Endodermal cell (in vitro differentiated cells): ENCODE measurements around the gene PPP2R5E. TPM values are rescaled to one million over a fixed set of nuclear protein-coding genes. Genes with fewer than 3 reads are reported as not detected.
A peak's percentile ranks its signal among the peaks of the same experiment; 100 is the strongest.

ENCODE experiments used
- DNase-seq: peaks from one replicate; pipeline ENCODE4 v3.0.0-alpha.2; 2017
- H3K27ac ChIP-seq: 2 replicates; pipeline ENCODE4 v1.5.1; 2013; ENCODE audit warnings: mild to moderate bottlenecking, low read depth, low read length, moderate library complexity
- H3K27me3 ChIP-seq: 2 replicates; pipeline ENCODE4 v1.6.1; 2013; ENCODE audit warnings: mild to moderate bottlenecking, low read length, moderate library complexity; ENCODE audit not compliant: insufficient read depth, control insufficient read depth, poor library complexity, severe bottlenecking
- H3K36me3 ChIP-seq: 2 replicates; pipeline ENCODE4 v1.7.0; 2013; ENCODE audit warnings: mild to moderate bottlenecking, low read length, moderate library complexity; ENCODE audit not compliant: control insufficient read depth, insufficient read depth
- H3K4me1 ChIP-seq: one replicate; pipeline ENCODE4 v1.7.0; 2013; ENCODE audit warnings: low read length; ENCODE audit not compliant: control insufficient read depth, insufficient read depth
- H3K4me3 ChIP-seq: 2 replicates; pipeline ENCODE4 v1.5.1; 2013; ENCODE audit warnings: mild to moderate bottlenecking, low read length, moderate library complexity
- H3K9ac ChIP-seq: 2 replicates; pipeline ENCODE4 v1.6.1; 2013; ENCODE audit warnings: mild to moderate bottlenecking, low read length, moderate library complexity; ENCODE audit not compliant: poor library complexity, severe bottlenecking; ENCODE audit errors: extremely low read depth
- H3K9me3 ChIP-seq: 2 replicates; pipeline ENCODE4 v1.6.1; 2013; ENCODE audit warnings: mild to moderate bottlenecking, low read length, moderate library complexity; ENCODE audit not compliant: control insufficient read depth
- H3K27ac Mint-ChIP-seq: 2 replicates; pipeline ENCODE4 v1.8.0; 2020; ENCODE audit warnings: mixed read lengths
- H3K27me3 Mint-ChIP-seq: 2 replicates; pipeline ENCODE4 v1.8.0; 2021; ENCODE audit warnings: mild to moderate bottlenecking, mixed read lengths; ENCODE audit not compliant: insufficient read depth
- H3K36me3 Mint-ChIP-seq: 2 replicates; pipeline ENCODE4 v1.8.0; 2020; ENCODE audit warnings: low read depth, mixed read lengths
- H3K4me1 Mint-ChIP-seq: 2 replicates; pipeline ENCODE4 v1.8.0; 2020; ENCODE audit warnings: mixed read lengths
- H3K4me3 Mint-ChIP-seq: 2 replicates; pipeline ENCODE4 v1.8.0; 2020; ENCODE audit warnings: mild to moderate bottlenecking, moderate library complexity, mixed read lengths
- H3K9me3 Mint-ChIP-seq: 2 replicates; pipeline ENCODE4 v1.8.0; 2020; ENCODE audit warnings: mild to moderate bottlenecking, mixed read lengths
- WGBS, 2 experiments: methylation state at CpG; one replicate each; pipeline versions ENCODE4 v1.1.5 to v1.1.7; 2013; ENCODE audit warnings: missing lambda C conversion rate in 2 of 2, mixed read lengths in 1 of 2; ENCODE audit not compliant: insufficient coverage in 1 of 2, insufficient read length in 1 of 2; 5-methylcytosine and 5-hydroxymethylcytosine counted together
- total RNA-seq, 2 donors: library from RNA; stranded (reverse); fragmentation: NEBNext Ultra II Directional in 1 of 2; extraction: Animal tissue kit (Norgen Biotek cat#: 25700) in 1 of 2; gene quantifications; 2 replicates in 1 of 2; 3 replicates in 1 of 2; pipeline ENCODE4 v1.2.1, GENCODE V29; 2021
- TF ChIP-seq, protein P1 (sequence below): fragments of 200-600 bp; sonication (generic); conservative IDR thresholded peaks from 2 replicates; pipeline ENCODE4 v1.5.0; 2021; ENCODE audit warnings: antibody characterized with exemption, mild to moderate bottlenecking

PPP2R5E gene
- total RNA-seq, 2 donors from 2014 or later: 61.1 to 63.8 TPM

GRCh38 chr14:63405715-63406114, 137.5 kb downstream of the PPP2R5E start:
- H3K4me1 Mint-ChIP-seq: peaks cover 2% of the 10 kb centered on the region
- Histone ChIP-seq H3K9ac (no peak overlapping the region), H3K4me1 (no peaks in the 10 kb centered on the region), H3K27me3 (no peaks in the 10 kb centered on the region), H3K36me3 (peaks cover 32% of the 10 kb centered on the region), H3K9me3 (no peaks in the 10 kb centered on the region), H3K27ac (no peak overlapping the region), H3K4me3 (no peak overlapping the region)
- TF ChIP-seq, protein P1, sequence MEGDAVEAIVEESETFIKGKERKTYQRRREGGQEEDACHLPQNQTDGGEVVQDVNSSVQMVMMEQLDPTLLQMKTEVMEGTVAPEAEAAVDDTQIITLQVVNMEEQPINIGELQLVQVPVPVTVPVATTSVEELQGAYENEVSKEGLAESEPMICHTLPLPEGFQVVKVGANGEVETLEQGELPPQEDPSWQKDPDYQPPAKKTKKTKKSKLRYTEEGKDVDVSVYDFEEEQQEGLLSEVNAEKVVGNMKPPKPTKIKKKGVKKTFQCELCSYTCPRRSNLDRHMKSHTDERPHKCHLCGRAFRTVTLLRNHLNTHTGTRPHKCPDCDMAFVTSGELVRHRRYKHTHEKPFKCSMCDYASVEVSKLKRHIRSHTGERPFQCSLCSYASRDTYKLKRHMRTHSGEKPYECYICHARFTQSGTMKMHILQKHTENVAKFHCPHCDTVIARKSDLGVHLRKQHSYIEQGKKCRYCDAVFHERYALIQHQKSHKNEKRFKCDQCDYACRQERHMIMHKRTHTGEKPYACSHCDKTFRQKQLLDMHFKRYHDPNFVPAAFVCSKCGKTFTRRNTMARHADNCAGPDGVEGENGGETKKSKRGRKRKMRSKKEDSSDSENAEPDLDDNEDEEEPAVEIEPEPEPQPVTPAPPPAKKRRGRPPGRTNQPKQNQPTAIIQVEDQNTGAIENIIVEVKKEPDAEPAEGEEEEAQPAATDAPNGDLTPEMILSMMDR: no peak
- H3K4me3 Mint-ChIP-seq: no peak overlapping the region
- no peaks in the 10 kb centered on the region for H3K27me3 Mint-ChIP-seq
- no peak overlapping the region for H3K27ac Mint-ChIP-seq
- H3K36me3 Mint-ChIP-seq: peaks cover 14% of the 10 kb centered on the region
- H3K9me3 Mint-ChIP-seq: no peaks in the 10 kb centered on the region
- DNase-seq: no peak

DNA sequence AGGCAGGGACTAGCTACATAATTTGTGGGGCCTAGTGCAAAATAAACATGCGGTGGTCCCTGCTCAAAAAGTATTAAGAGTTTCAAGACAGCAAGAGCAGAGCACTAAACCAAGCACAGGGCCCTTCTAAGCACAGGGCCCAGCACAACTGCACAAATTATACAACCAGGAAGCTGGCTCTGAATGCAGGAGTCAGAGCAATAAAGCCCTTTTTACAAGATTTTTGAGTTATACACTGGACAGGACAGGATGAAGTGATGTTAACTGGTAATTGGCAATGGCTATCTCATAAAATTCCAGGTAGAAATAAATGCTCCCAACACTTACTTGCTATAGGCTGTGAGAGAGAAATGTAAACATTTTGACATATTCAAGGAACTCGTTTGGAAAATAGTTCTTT, 138.3 kb downstream of the PPP2R5E start:
- WGBS, 2 experiments: 87 to 92% methylated on average over 2 of the region's 2 CpGs
- Histone ChIP-seq H3K4me1 (no peaks in the 10 kb centered on the region), H3K27me3 (no peaks in the 10 kb centered on the region), H3K9me3 (no peaks in the 10 kb centered on the region), H3K4me3 (no peak overlapping the region), H3K9ac (no peak overlapping the region), H3K27ac (no peak overlapping the region), H3K36me3 (peaks cover 31% of the 10 kb centered on the region)
- no peaks in the 10 kb centered on the region for H3K9me3 Mint-ChIP-seq
- H3K4me1 Mint-ChIP-seq: peaks cover 2% of the 10 kb centered on the region
- TF ChIP-seq, protein P1: no peak
- H3K36me3 Mint-ChIP-seq: peaks cover 16% of the 10 kb centered on the region
- no peaks in the 10 kb centered on the region for H3K27me3 Mint-ChIP-seq
- H3K4me3 Mint-ChIP-seq: no peak overlapping the region
- peak overlapping the region; percentile 11 for H3K27ac Mint-ChIP-seq
- DNase-seq: no peak

DNA sequence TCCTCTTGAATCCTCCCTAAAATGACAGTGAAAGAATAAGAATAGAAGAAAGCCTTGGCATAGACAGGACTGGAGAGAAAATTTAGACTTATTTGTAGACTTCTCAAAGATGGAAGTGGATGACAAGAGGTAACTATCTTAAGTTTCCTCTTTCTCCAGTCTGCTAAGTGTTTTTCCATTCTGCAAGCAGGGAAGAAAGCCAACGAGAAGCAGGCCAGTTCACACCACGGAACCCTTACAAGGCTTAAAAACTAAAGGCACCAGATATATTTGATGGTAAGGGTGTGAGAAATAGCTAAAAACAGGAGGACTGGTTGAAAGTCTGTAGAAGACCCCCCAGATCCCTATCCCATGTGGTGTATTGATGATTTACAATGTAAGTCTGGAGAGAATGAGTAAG, 141.5 kb downstream of the PPP2R5E start:
- Histone ChIP-seq H3K4me1 (no peaks in the 10 kb centered on the region), H3K9ac (no peak overlapping the region), H3K27me3 (no peaks in the 10 kb centered on the region), H3K27ac (no peak overlapping the region), H3K36me3 (peaks cover 26% of the 10 kb centered on the region), H3K9me3 (peaks cover 12% of the 10 kb centered on the region), H3K4me3 (no peak overlapping the region)
- peaks cover 29% of the 10 kb centered on the region for H3K36me3 Mint-ChIP-seq
- H3K9me3 Mint-ChIP-seq: peaks cover 11% of the 10 kb centered on the region
- H3K4me3 Mint-ChIP-seq: no peak overlapping the region
- H3K27me3 Mint-ChIP-seq: no peaks in the 10 kb centered on the region
- H3K4me1 Mint-ChIP-seq: peaks cover 6% of the 10 kb centered on the region
- no peak for DNase-seq
- H3K27ac Mint-ChIP-seq: no peak overlapping the region
- 97 to 100% methylated on average over 2 of the region's 2 CpGs for WGBS, 2 experiments
- TF ChIP-seq, protein P1: no peak
